Inflammatory macrophage treated with lipopolysaccharide for 4 hours (primary cell): ENCODE measurements around the gene SYP.
"Not testable (repeated sequence)": the region's sequence is repeated elsewhere in the genome, so short reads cannot be mapped to it uniquely, and the experiment has no call there.

Experiments
- DNase-seq: peaks from one replicate; pipeline ENCODE4 v3.0.0-alpha.2; 2020

SYP gene

GRCh38 chrX:49188468-49189076, 11.4 kb downstream of the SYP start:
- no peak for DNase-seq

GRCh38 chrX:49187526-49187925, 12.5 kb downstream of the SYP start:
- no peak for DNase-seq

GRCh38 chrX:49187028-49187394, 13.0 kb downstream of the SYP start:
- no peak for DNase-seq

GRCh38 chrX:49186125-49187027, 13.6 kb downstream of the SYP start, which contains the start of gene PRICKLE3:
Gene PRICKLE3, minus strand, starts transcription at chrX:49186373. Its CDS starts 76 bp downstream, at chrX:49186297.
- peak; percentile 72 for DNase-seq

- peak; percentile 76 for DNase-seq
Observed at GRCh38 chrX:49184294-49185281, 15.4 kb downstream of the SYP start.

- no peak for DNase-seq
Observed at GRCh38 chrX:49183701-49184281, 16.2 kb downstream of the SYP start.

GRCh38 chrX:49179358-49179757, 20.6 kb downstream of the SYP start:
- no peak for DNase-seq

GRCh38 chrX:49178537-49178936, 21.5 kb downstream of the SYP start:
- no peak for DNase-seq

GRCh38 chrX:49177873-49178480, 22.0 kb downstream of the SYP start:
- DNase-seq = no peak

GRCh38 chrX:49177338-49177833, 22.6 kb downstream of the SYP start:
- DNase-seq = no peak

- DNase-seq = peak; percentile 58
Observed at GRCh38 chrX:49176421-49177326, 23.3 kb downstream of the SYP start.

GRCh38 chrX:49175435-49176274, 24.3 kb downstream of the SYP start:
- no peak for DNase-seq

- no peak for DNase-seq
Observed at GRCh38 chrX:49174723-49175122, 25.3 kb downstream of the SYP start.

- DNase-seq = not testable (repeated sequence)
Observed at GRCh38 chrX:49173544-49173943, 26.4 kb downstream of the SYP start.

- DNase-seq = peak; percentile 76
Observed at GRCh38 chrX:49172280-49172780, 27.7 kb downstream of the SYP start.

- peak; percentile 38 for DNase-seq
Observed at GRCh38 chrX:49171752-49172279, 28.2 kb downstream of the SYP start, which contains the start of gene PLP2. Gene PLP2, plus strand, starts transcription at chrX:49171898. Its CDS starts 103 bp downstream, at chrX:49172001.

- DNase-seq = no peak
Observed at GRCh38 chrX:49167740-49168108, 32.3 kb downstream of the SYP start.

GRCh38 chrX:49166914-49167739, 32.9 kb downstream of the SYP start:
- peak; percentile 62 for DNase-seq
